K562 (cell line): Measurements from ENCODE around the gene CCNY. TPM values are rescaled to one million over a fixed set of nuclear protein-coding genes. Genes with fewer than 3 reads are reported as not detected.

ENCODE experiments used
- ATAC-seq: fragments of 200-7000 bp; cut with Tn5 transposase; 3 replicates; pipeline ENCODE4 v1.9.1; 2020; ENCODE audit warnings: moderate library complexity
- BruUV-seq: library from RNA; stranded (reverse); fragments of 400-500 nt; replicated peaks from 2 replicates; lab custom pipeline; 2021; lab: Mats Ljungman, UMichigan
- CTCF ChIA-PET: fragments of 300-600 bp; formaldehyde crosslinking; extraction: SDS; loops from one replicate; lab custom pipeline; 2021; ENCODE audit warnings: low intra/inter-chr PET ratio; lab: Yijun Ruan, JAX
- POLR2A ChIA-PET: fragments of 300-600, 350-650 bp; sonication (Branson Sonifier 250); formaldehyde crosslinking; extraction: SDS; loops from one replicate; lab custom pipeline; 2021; ENCODE audit warnings: antibody characterized with exemption, inconsistent platforms; lab: Yijun Ruan, JAX
- DNase-seq, 4 experiments: peaks; one replicate each; pipeline versions ENCODE4 v3.0.0 to v3.0.0-alpha.2; 2011 to 2018; ENCODE audit warnings: low spot score in 3 of 4, mixed read lengths in 3 of 4; ENCODE audit errors: extremely low read depth in 1 of 4
- FAIRE-seq: peaks from 2 replicates; lab custom pipeline; 2011; peaks lifted over from hg19 to GRCh38; lab: Jason Lieb, UNC
- H2AFZ ChIP-seq: 2 replicates; pipeline ENCODE4 v1.6.0; 2011; ENCODE audit warnings: low read depth, low read length, control low read depth, inconsistent platforms
- H3K27ac ChIP-seq: fragments of 200-600 bp; 3 replicates; pipeline ENCODE4 v1.8.0; 2011; ENCODE audit warnings: low read depth, mild to moderate bottlenecking, control low read depth, inconsistent platforms, low read length, moderate library complexity, mixed read lengths; ENCODE audit errors: extremely low read depth
- H3K27me3 ChIP-seq, 2 experiments: fragments of 300-600 bp in 1 of 2; 2 replicates in 1 of 2; 3 replicates in 1 of 2; pipeline versions ENCODE4 v1.6.0 to v1.8.0; 2011; ENCODE audit warnings: inconsistent platforms in 2 of 2, low read length in 2 of 2, mild to moderate bottlenecking in 1 of 2, mixed read lengths in 1 of 2, moderate library complexity in 1 of 2; ENCODE audit not compliant: control insufficient read depth in 2 of 2, insufficient read depth in 2 of 2
- H3K36me3 ChIP-seq: fragments of 300-600 bp; 3 replicates; pipeline ENCODE4 v1.8.0; 2011; ENCODE audit warnings: mild to moderate bottlenecking, low read length, inconsistent platforms; ENCODE audit not compliant: control insufficient read depth, insufficient read depth
- H3K4me1 ChIP-seq, 2 experiments: fragments of 200-600 bp in 1 of 2; replicated peaks in 1 of 2; 2 replicates in 1 of 2; 3 replicates in 1 of 2; pipeline versions ENCODE4 v1.5.1 to v1.8.0; 2011; ENCODE audit warnings: inconsistent platforms in 2 of 2, low read length in 2 of 2, mild to moderate bottlenecking in 1 of 2, mixed read lengths in 1 of 2, moderate library complexity in 1 of 2; ENCODE audit not compliant: control insufficient read depth in 2 of 2, insufficient read depth in 2 of 2
- H3K4me2 ChIP-seq: 2 replicates; pipeline ENCODE4 v1.6.1; 2011; ENCODE audit warnings: low read length, control low read depth, inconsistent platforms, mixed read lengths; ENCODE audit not compliant: insufficient read depth
- H3K4me3 ChIP-seq: fragments of 200-600 bp; sonication (generic), shearing (Covaris generic); 2 replicates; pipeline ENCODE4 v1.5.1; 2016; ENCODE audit warnings: control low read depth, inconsistent platforms
- H3K79me2 ChIP-seq: fragments of 200-600 bp; 3 replicates; pipeline ENCODE4 v1.8.0; 2011; ENCODE audit warnings: low read length, inconsistent platforms; ENCODE audit not compliant: control insufficient read depth, insufficient read depth
- H3K9ac ChIP-seq, 2 experiments: 2 replicates each; pipeline versions ENCODE4 v1.6.0 to v1.6.1; 2011; ENCODE audit warnings: low read depth in 2 of 2, low read length in 2 of 2, control low read depth in 1 of 2, inconsistent platforms in 1 of 2, mild to moderate bottlenecking in 1 of 2, mixed read lengths in 1 of 2; ENCODE audit not compliant: insufficient read depth in 1 of 2
- H3K9me1 ChIP-seq: one replicate; pipeline ENCODE4 v1.6.0; 2011; ENCODE audit warnings: inconsistent platforms, mild to moderate bottlenecking, low read length, moderate library complexity; ENCODE audit not compliant: control insufficient read depth, insufficient read depth
- H3K9me3 ChIP-seq: replicated peaks from 2 replicates; pipeline ENCODE4 v1.5.1; 2011; ENCODE audit warnings: low read depth, low read length, inconsistent platforms; ENCODE audit not compliant: control insufficient read depth, insufficient read depth
- H4K20me1 ChIP-seq: replicated peaks from 2 replicates; pipeline ENCODE4 v1.6.1; 2011; ENCODE audit warnings: low read length, inconsistent platforms, mixed read lengths; ENCODE audit not compliant: control insufficient read depth, insufficient read depth
- ASH1L ChIP-seq: fragments of 450-650 bp; IDR thresholded peaks from 2 replicates; pipeline ENCODE4 v1.6.1; 2018; ENCODE audit warnings: borderline replicate concordance, mild to moderate bottlenecking, low read depth; ENCODE audit not compliant: partially characterized antibody
- COPS2 ChIP-seq: fragments of 450-650 bp; conservative IDR thresholded peaks from 2 replicates; pipeline ENCODE4 v1.6.1; 2016; ENCODE audit warnings: mild to moderate bottlenecking, moderate library complexity
- CXXC5 ChIP-seq: fragments of 250-450 bp; sonication (Bioruptor Pico); IDR thresholded peaks from 2 replicates; pipeline ENCODE4 v1.8.0; 2022; ENCODE audit warnings: inconsistent platforms, mild to moderate bottlenecking, moderate library complexity
- HNRNPH1 ChIP-seq: fragments of 200-400 bp; formaldehyde crosslinking; optimal IDR thresholded peaks from 2 replicates; pipeline ENCODE3; 2017; ENCODE audit warnings: low read depth, mild to moderate bottlenecking, low read length, moderate library complexity
- MAZ ChIP-seq, 2 experiments: fragments of 450-650 bp in 1 of 2; sonication (generic) in 1 of 2; formaldehyde crosslinking; IDR thresholded peaks in 1 of 2; conservative IDR thresholded peaks in 1 of 2; 2 replicates each; pipeline versions ENCODE4 v1.4.0 to v1.5.0; 2020; ENCODE audit warnings: mild to moderate bottlenecking in 1 of 2, missing genetic modification reagents in 1 of 2
- NCOA1 ChIP-seq: fragments of 450-650 bp; IDR thresholded peaks from 2 replicates; pipeline ENCODE4 v1.6.1; 2016; ENCODE audit warnings: low read depth
- NCOA2 ChIP-seq, 2 experiments: fragments of 450-650 bp; IDR thresholded peaks; 2 replicates each; pipeline ENCODE4 v1.6.1; 2018; ENCODE audit warnings: mild to moderate bottlenecking in 2 of 2, moderate library complexity in 1 of 2; ENCODE audit not compliant: partially characterized antibody in 2 of 2
- NFYB ChIP-seq: IDR thresholded peaks from 2 replicates; pipeline ENCODE4 v1.6.1; 2011; ENCODE audit warnings: mild to moderate bottlenecking, moderate library complexity; ENCODE audit not compliant: insufficient read length; ENCODE audit errors: extremely low read depth
- RBM22 ChIP-seq: fragments of 200-400 bp; formaldehyde crosslinking; IDR thresholded peaks from 2 replicates; pipeline ENCODE4 v1.6.1; 2018; ENCODE audit warnings: low read length, low read depth; ENCODE audit not compliant: poor library complexity, severe bottlenecking
- RNF2 ChIP-seq: sonication (generic); IDR thresholded peaks from 2 replicates; pipeline ENCODE4 v1.6.1; 2016
- SETDB1 ChIP-seq: IDR thresholded peaks from one replicate; pipeline ENCODE4 v1.6.1; 2012; ENCODE audit warnings: low read length, control low read depth, inconsistent platforms
- SIRT6 ChIP-seq: IDR thresholded peaks from one replicate; pipeline ENCODE4 v1.6.1; 2012; ENCODE audit warnings: low read depth, mild to moderate bottlenecking, control low read depth, inconsistent platforms, low read length, moderate library complexity
- SMARCB1 ChIP-seq: IDR thresholded peaks from 2 replicates; pipeline ENCODE4 v1.6.1; 2011; ENCODE audit warnings: improper control_type of control experiment, low read depth; ENCODE audit not compliant: insufficient read length
- SPI1 ChIP-seq: IDR thresholded peaks from 2 replicates; pipeline ENCODE4 v1.6.1; 2011; ENCODE audit warnings: low read depth, low read length, control low read depth, borderline replicate concordance
- SUPT5H ChIP-seq: fragments of 450-650 bp; IDR thresholded peaks from 2 replicates; pipeline ENCODE4 v1.6.1; 2016
- ZFX ChIP-seq: sonication (generic); formaldehyde crosslinking; IDR thresholded peaks from 2 replicates; pipeline ENCODE4 v1.8.0; 2022; ENCODE audit warnings: mild to moderate bottlenecking, missing genetic modification reagents, moderate library complexity
- ZKSCAN8 ChIP-seq: fragments of 200-800 bp; sonication (Bioruptor generic); IDR thresholded peaks from 2 replicates; pipeline ENCODE4 v1.6.1; 2016; ENCODE audit warnings: missing genetic modification characterization, missing compliant biosample characterization
- WGBS: fragments of 100-300 bp; shearing (Covaris generic); methylation state at CpG from one replicate; pipeline ENCODE4 v1.1.6; 2016; ENCODE audit warnings: low coverage, mixed read lengths; ENCODE audit not compliant: insufficient coverage; ENCODE audit errors: missing lambda C conversion rate; 5-methylcytosine and 5-hydroxymethylcytosine counted together
- in situ Hi-C: fragments of 300-500 bp; cut with MboI; formaldehyde crosslinking; loops from 4 replicates; pipeline ENCODE4 v1.15.0; 2018; ENCODE audit warnings: inconsistent platforms, mixed read lengths
- intact Hi-C: fragments of 100-400 bp; cut with micrococcal nuclease; formaldehyde crosslinking; loops from 2 replicates; pipeline ENCODE4 v1.14.2; 2022
- polyA plus RNA-seq, 8 experiments: library from polyadenylated mRNA; depleted of rRNA in 4 of 8; stranded (reverse) in 5 of 8; unstranded in 3 of 8; fragments of >200 nt; fragmentation: Nextera tagmentation in 2 of 8; fragmentation: Illumina TruSeq in 1 of 8; extraction: Ambion mirVana in 2 of 8; extraction: Trizol in 1 of 8; gene quantifications; 2 replicates each; pipeline versions ENCODE4 v1.2.1 to v1.2.3, GENCODE V29; 2011 to 2014; ENCODE audit warnings: inconsistent platforms in 1 of 8, missing spikeins in 1 of 8
- total RNA-seq, 7 experiments: library from RNA; depleted of rRNA in 6 of 7; stranded (reverse); fragments of >200 nt in 6 of 7; fragmentation: Illumina TruSeq in 2 of 7; extraction: Trizol in 2 of 7; gene quantifications; 2 replicates each; pipeline versions ENCODE4 v1.2.1 to v1.2.3, GENCODE V29; 2011 to 2021; ENCODE audit warnings: low replicate concordance in 1 of 7
- TF ChIP-seq, protein P1 (sequence below): sonication (generic); formaldehyde crosslinking; IDR thresholded peaks from 2 replicates; pipeline ENCODE4 v1.8.0; 2023; ENCODE audit warnings: mild to moderate bottlenecking, missing genetic modification reagents
- TF ChIP-seq, protein P2 (sequence below): IDR thresholded peaks from 2 replicates; pipeline ENCODE4 v1.6.1; 2014; ENCODE audit warnings: antibody characterized with exemption

The CCNY gene
- total and polyA plus RNA-seq, 9 of the 15 experiments (the other 6 are each of a cell fraction or from before 2014, with no cell fraction given) = 8.4 to 109 (median 38.6) TPM

DNA sequence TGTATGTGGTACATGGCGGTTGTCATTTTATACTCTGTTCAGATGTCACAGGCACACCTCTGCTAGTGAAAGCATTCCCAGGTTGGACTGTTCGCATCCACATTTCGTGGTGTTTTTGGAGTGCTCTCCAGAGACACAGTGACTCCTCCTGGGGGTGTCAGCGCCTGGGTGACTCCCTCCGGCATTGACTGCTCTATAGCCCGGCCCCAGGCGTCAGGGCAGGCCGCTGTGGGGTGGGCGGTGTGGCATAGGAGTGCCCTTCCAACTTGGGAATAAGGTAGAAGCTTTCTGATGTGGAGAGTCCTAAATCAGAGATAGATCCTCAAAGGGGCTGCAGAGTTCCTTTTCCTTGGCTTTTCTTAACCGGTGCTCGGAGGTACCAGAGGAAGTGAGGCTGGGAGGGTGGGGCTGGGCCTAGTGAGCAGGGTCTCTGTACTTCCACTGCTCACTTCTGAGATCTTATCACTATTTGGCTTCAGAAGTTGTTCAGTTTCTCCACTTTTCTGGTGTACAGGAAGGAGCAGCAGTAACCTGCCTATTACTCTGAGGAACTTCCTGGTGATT, 32.3 kb downstream of the CCNY start:
- TF ChIP-seq HNRNPH1 (no peak), SPI1 (peak; percentile 36; the same call in 1 of the 2 replicates), CXXC5 (0 out of 2 replicates have a peak, but pooled peaks have one; percentile 11), NFYB (no peak), ASH1L (no peak), RNF2 (no peak), SETDB1 (no peak), ZFX (CRISPR knock-in tag) (0 out of 2 replicates have a peak, but pooled peaks have one; percentile 18), SMARCB1 (no peak), RBM22 (no peak), SIRT6 (no peak), NCOA1 (no peak), SUPT5H (no peak), NCOA2 (IDR thresholded peaks at IDR 0.05; ENCODE audit: partially characterized antibody in 2 of 2) (no peak), ZKSCAN8 (CRISPR knock-in tag) (no peak), MAZ (CRISPR knock-in tag; conservative IDR thresholded peaks at IDR 0.05 in 1 of 2, IDR thresholded peaks at IDR 0.05 in 1 of 2) (0 out of 4 replicates have a peak, but pooled peaks of 1 of the 2 experiments have one; percentile 26), COPS2 (no peak)
- TF ChIP-seq, protein P1, sequence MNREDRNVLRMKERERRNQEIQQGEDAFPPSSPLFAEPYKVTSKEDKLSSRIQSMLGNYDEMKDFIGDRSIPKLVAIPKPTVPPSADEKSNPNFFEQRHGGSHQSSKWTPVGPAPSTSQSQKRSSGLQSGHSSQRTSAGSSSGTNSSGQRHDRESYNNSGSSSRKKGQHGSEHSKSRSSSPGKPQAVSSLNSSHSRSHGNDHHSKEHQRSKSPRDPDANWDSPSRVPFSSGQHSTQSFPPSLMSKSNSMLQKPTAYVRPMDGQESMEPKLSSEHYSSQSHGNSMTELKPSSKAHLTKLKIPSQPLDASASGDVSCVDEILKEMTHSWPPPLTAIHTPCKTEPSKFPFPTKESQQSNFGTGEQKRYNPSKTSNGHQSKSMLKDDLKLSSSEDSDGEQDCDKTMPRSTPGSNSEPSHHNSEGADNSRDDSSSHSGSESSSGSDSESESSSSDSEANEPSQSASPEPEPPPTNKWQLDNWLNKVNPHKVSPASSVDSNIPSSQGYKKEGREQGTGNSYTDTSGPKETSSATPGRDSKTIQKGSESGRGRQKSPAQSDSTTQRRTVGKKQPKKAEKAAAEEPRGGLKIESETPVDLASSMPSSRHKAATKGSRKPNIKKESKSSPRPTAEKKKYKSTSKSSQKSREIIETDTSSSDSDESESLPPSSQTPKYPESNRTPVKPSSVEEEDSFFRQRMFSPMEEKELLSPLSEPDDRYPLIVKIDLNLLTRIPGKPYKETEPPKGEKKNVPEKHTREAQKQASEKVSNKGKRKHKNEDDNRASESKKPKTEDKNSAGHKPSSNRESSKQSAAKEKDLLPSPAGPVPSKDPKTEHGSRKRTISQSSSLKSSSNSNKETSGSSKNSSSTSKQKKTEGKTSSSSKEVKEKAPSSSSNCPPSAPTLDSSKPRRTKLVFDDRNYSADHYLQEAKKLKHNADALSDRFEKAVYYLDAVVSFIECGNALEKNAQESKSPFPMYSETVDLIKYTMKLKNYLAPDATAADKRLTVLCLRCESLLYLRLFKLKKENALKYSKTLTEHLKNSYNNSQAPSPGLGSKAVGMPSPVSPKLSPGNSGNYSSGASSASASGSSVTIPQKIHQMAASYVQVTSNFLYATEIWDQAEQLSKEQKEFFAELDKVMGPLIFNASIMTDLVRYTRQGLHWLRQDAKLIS (CRISPR knock-in tag) = 0 out of 2 replicates have a peak, but pooled peaks have one; percentile 22
- TF ChIP-seq, protein P2, sequence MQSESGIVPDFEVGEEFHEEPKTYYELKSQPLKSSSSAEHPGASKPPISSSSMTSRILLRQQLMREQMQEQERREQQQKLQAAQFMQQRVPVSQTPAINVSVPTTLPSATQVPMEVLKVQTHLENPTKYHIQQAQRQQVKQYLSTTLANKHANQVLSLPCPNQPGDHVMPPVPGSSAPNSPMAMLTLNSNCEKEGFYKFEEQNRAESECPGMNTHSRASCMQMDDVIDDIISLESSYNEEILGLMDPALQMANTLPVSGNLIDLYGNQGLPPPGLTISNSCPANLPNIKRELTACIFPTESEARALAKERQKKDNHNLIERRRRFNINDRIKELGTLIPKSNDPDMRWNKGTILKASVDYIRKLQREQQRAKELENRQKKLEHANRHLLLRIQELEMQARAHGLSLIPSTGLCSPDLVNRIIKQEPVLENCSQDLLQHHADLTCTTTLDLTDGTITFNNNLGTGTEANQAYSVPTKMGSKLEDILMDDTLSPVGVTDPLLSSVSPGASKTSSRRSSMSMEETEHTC = no peak
- FAIRE-seq (no peak), ATAC-seq (peak; percentile 70), DNase-seq (peak in 3 of 4 experiments; percentile 35 to 58 (median 44))
- H3K4me1 ChIP-seq = peaks cover 12 to 40% of the 10 kb centered on the region in 2 experiments
- peaks cover 7% of the 10 kb centered on the region for H3K9me1 ChIP-seq
- H3K4me2 ChIP-seq = peak overlapping the region; percentile 50
- H3K36me3 ChIP-seq = no peaks in the 10 kb centered on the region; the same call in 2 of the 3 replicates
- peaks cover 23% of the 10 kb centered on the region for H4K20me1 ChIP-seq
- H3K4me3 ChIP-seq = no peak overlapping the region
- ChIA-PET CTCF (no interaction called here), POLR2A (interaction anchor here (1.1 to 1.8 kb wide), 5 partner anchors 8 to 248 kb away, joined by 3 to 6 read pairs (median 4); no protein-coding TSS in a partner anchor)
- H3K27ac ChIP-seq = peak overlapping the region; percentile 53
- H2AFZ ChIP-seq = no peak overlapping the region
- H3K9me3 ChIP-seq = no peaks in the 10 kb centered on the region
- no peaks in the 10 kb centered on the region for H3K27me3 ChIP-seq
- H3K79me2 ChIP-seq = peaks cover 98% of the 10 kb centered on the region
- no TSS peak for BruUV-seq
- peak overlapping the region; percentile 31 to 85 for H3K9ac ChIP-seq
- in situ Hi-C loops (no loop called here), intact Hi-C loops (no loop called here)
- whole genome bisulfite sequencing = 40% methylated on average over 10 of the region's 11 CpGs
